OCI-LY1 (cell line): Measurements from ENCODE around the gene IL7R.
A peak's percentile ranks its signal among the peaks of the same experiment; 100 is the strongest.

Experiments
- CTCF ChIP-seq: fragments of 200-600 bp; sonication (generic), shearing (Covaris generic); IDR thresholded peaks from 2 replicates; pipeline ENCODE4 v1.5.1; 2017; ENCODE audit warnings: mild to moderate bottlenecking, antibody characterized with exemption, low read length, moderate library complexity, mixed read lengths
- EZH2 ChIP-seq: fragments of 200-600 bp; sonication (generic), shearing (Covaris generic); IDR thresholded peaks from 2 replicates; pipeline ENCODE4 v1.8.0; 2017; ENCODE audit warnings: borderline replicate concordance, mixed run types, mild to moderate bottlenecking, antibody characterized with exemption, low read length, moderate library complexity, mixed read lengths

DNA sequence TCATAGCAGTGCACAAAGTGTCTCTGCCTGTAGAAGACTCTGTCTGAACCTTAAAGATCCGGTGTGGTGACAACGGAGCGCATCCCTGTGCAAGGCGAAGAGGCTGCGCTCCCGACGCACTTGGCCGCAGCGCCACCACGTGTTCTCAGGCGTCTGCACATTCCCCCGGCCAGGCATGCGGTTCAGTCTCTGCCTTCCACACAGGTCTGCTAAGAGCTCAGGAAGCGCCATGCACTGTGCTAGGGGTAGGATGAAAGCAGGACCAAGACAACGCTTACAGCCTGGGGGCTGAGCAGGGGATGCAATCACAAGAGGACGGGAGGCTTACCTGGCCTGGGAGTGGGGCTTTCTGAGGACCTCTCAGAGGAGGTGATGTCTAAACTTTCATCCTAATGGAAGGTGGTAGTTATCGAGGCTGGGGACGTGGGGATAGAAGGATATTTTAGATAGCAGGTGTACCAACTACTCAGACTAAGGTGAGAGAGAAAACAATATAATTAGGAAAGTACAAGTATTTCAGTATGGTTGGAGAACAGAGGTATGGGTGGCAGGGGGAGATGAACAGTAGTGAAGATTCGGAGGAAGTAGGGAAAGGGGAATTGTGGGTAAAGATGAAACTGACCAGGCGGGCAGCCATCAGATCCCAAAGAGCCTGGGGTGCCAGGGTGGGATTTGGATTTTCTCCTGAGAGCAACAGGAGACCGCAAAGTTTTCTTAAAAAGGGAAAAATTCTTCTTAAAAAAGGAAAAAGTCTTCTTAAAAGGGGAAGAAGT, 68.4 kb downstream of the IL7R start:
- TF ChIP-seq CTCF = peak; percentile 22; the same call in 1 of the 2 replicates
- no peak for TF ChIP-seq EZH2
